Colonic mucosa (tissue), 4 donors: ENCODE data around the gene DCTD. TPM values are rescaled to one million over a fixed set of nuclear protein-coding genes. Genes with fewer than 3 reads are reported as not detected.

Experiments used
- DNase-seq: peaks from one replicate; pipeline ENCODE4 v3.0.0-alpha.2; 2020
- H3K27ac ChIP-seq: fragments of 200-600 bp; one replicate; pipeline ENCODE4 v1.8.0; 2021
- H3K27me3 ChIP-seq: fragments of 200-600 bp; one replicate; pipeline ENCODE4 v1.8.0; 2021
- H3K36me3 ChIP-seq: fragments of 200-600 bp; one replicate; pipeline ENCODE4 v1.8.0; 2021
- H3K4me1 ChIP-seq: fragments of 200-600 bp; one replicate; pipeline ENCODE4 v1.8.0; 2021; ENCODE audit warnings: mild to moderate bottlenecking
- H3K4me3 ChIP-seq: fragments of 200-600 bp; one replicate; pipeline ENCODE4 v1.8.0; 2021
- H3K9ac ChIP-seq, 2 donors: one replicate each; pipeline ENCODE4 v1.7.0; 2013; ENCODE audit warnings: control low read depth in 2 of 2, low read depth in 2 of 2, low read length in 2 of 2
- H3K9me3 ChIP-seq: fragments of 200-600 bp; one replicate; pipeline ENCODE4 v1.8.0; 2021
- intact Hi-C: fragments of 100-400 bp; cut with DNase I; formaldehyde crosslinking; loops from one replicate; pipeline ENCODE4 v1.14.1; 2022
- total RNA-seq, 2 donors: library from RNA; stranded (reverse); fragmentation: NEBNext Ultra II Directional in 1 of 2; extraction: Animal tissue kit (Norgen Biotek cat#: 25700) in 1 of 2; gene quantifications; one replicate each; pipeline ENCODE4 v1.2.1, GENCODE V29; 2021
- TF ChIP-seq, protein P1 (sequence below): fragments of 200-600 bp; IDR thresholded peaks from one replicate; pipeline ENCODE4 v1.8.0; 2022; ENCODE audit warnings: antibody characterized with exemption, mild to moderate bottlenecking
- donor health status: healthy.
- donor health status: DM: no; HTN: no; CAD: no.
- donor health status: DM: no; HTN: no; CAD: no.

DCTD gene
- total RNA-seq, 2 donors from 2014 or later = 51.4 to 54.6 TPM

DNA sequence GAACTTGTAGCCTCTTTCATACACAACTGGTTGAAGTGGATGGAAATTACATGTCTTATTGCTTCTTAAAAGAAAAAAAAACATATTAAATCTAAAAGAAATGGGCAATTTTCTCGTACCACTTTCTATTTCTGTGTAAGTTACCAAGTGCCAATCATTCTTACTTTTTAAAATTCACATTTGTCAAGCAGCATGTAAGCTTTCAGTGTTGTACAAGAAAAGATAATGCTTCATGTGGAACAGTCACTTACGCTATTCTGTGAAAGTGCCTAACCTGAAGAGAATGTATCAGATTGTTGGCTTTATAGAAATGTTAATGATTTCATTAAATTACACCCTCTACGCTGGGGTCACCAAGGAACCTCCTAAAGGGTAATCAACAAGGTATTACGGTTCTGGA, 4.4 kb upstream of the DCTD start:
- Histone ChIP-seq H3K27me3 (no peaks in the 10 kb centered on the region), H3K4me1 (no peaks in the 10 kb centered on the region), H3K9me3 (no peaks in the 10 kb centered on the region), H3K4me3 (no peak overlapping the region), H3K9ac (no peak overlapping the region), H3K27ac (no peak overlapping the region), H3K36me3 (no peaks in the 10 kb centered on the region)
- TF ChIP-seq, protein P1, sequence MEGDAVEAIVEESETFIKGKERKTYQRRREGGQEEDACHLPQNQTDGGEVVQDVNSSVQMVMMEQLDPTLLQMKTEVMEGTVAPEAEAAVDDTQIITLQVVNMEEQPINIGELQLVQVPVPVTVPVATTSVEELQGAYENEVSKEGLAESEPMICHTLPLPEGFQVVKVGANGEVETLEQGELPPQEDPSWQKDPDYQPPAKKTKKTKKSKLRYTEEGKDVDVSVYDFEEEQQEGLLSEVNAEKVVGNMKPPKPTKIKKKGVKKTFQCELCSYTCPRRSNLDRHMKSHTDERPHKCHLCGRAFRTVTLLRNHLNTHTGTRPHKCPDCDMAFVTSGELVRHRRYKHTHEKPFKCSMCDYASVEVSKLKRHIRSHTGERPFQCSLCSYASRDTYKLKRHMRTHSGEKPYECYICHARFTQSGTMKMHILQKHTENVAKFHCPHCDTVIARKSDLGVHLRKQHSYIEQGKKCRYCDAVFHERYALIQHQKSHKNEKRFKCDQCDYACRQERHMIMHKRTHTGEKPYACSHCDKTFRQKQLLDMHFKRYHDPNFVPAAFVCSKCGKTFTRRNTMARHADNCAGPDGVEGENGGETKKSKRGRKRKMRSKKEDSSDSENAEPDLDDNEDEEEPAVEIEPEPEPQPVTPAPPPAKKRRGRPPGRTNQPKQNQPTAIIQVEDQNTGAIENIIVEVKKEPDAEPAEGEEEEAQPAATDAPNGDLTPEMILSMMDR = no peak
- no peak for DNase-seq
- intact Hi-C loops = loop anchor here (10.0 kb wide), 2 partner anchors 437 to 473 kb away; no protein-coding TSS in a partner anchor

DNA sequence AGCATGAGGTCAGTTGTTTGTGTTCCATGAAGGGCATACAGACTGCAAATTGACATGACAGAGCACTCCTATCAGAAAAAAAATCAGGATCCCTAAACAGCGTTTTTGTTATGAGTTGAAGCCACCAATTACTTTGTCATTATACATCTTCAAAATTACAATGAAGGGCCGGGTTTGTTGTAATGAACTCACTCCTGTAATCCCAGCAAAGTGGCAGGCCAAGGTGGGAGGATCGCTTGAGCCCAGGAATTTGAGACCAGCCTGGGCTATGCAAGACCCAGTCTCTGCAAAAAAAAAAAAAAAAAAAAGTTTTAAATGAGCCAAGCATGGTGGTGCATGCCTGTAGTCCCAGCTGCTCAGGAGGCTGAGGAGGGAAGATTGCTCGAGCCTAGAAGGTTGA, 3.5 kb upstream of the DCTD start:
- no peaks in the 10 kb centered on the region for H3K36me3 ChIP-seq
- H3K27me3 ChIP-seq = no peaks in the 10 kb centered on the region
- H3K9me3 ChIP-seq = no peaks in the 10 kb centered on the region
- no peaks in the 10 kb centered on the region for H3K4me1 ChIP-seq
- intact Hi-C loops = loop anchor here (10.0 kb wide), 2 partner anchors 436 to 474 kb away; no protein-coding TSS in a partner anchor
- no peak overlapping the region for H3K9ac ChIP-seq
- no peak overlapping the region for H3K4me3 ChIP-seq
- TF ChIP-seq, protein P1 = no peak
- H3K27ac ChIP-seq = no peak overlapping the region
- DNase-seq = no peak

DNA sequence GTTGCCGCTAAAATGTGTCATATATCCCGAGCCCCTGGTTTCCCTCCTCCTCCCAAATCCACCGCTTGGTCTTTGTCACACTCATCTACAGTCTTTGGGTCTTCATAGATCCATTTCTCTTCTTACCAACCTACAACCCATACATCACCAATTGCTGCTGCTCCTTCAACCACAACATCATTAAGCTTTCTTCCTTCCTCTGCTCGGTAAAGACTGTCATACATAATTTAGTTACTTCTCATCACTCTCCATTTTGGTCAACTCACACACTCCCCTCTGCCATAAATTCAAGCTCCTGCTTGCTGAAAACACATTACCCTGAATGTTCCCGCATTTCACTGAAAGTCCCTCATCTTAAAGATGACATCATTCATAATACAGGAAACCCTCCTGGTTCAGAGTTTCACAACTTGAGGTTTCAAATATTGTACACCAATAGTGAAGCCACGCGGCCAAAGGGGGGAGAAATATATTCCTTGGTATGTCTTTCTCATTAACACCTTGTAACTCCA, 1.7 kb upstream of the DCTD start:
- peak overlapping the region; percentile 92 for H3K27ac ChIP-seq
- no peak overlapping the region for H3K9ac ChIP-seq
- TF ChIP-seq, protein P1 = no peak
- H3K27me3 ChIP-seq = no peaks in the 10 kb centered on the region
- H3K9me3 ChIP-seq = no peaks in the 10 kb centered on the region
- intact Hi-C loops = no loop called here
- H3K4me1 ChIP-seq = no peaks in the 10 kb centered on the region
- no peak for DNase-seq
- no peaks in the 10 kb centered on the region for H3K36me3 ChIP-seq
- H3K4me3 ChIP-seq = no peak overlapping the region

DNA sequence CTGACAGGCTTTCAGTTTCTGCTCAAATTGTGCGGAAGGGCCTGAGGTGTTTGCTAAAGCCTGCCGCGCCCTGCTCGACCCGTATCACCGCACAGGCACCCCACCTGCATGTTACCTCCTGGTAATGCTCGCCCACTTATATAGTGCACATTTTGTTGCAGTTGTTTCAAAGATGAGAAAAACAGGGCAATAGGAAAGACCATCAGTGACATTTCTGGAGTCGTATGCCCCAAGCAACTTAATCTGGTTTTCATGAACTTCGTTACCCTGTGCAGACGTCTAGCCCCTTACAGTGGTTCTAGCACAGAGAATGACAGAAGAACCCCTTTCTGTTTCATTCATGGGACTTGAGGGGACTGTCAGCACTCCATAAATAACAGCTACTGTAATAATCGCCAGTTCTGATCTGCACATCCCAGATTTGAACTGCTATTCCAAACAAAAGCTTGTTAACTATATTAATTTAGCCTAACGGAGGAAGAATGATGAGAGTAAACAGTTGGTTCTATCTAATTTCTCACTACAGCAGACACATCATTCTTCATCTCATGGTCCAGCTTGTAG, 940 bp upstream of the DCTD start:
- H3K27me3 ChIP-seq = no peaks in the 10 kb centered on the region
- H3K36me3 ChIP-seq = no peaks in the 10 kb centered on the region
- H3K4me3 ChIP-seq = peak overlapping the region; percentile 78
- no peak for DNase-seq
- H3K27ac ChIP-seq = peak overlapping the region; percentile 92
- no peaks in the 10 kb centered on the region for H3K4me1 ChIP-seq
- TF ChIP-seq, protein P1 = no peak
- intact Hi-C loops = no loop called here
- H3K9ac ChIP-seq = peak overlapping the region; percentile 88 to 93
- H3K9me3 ChIP-seq = no peaks in the 10 kb centered on the region

DNA sequence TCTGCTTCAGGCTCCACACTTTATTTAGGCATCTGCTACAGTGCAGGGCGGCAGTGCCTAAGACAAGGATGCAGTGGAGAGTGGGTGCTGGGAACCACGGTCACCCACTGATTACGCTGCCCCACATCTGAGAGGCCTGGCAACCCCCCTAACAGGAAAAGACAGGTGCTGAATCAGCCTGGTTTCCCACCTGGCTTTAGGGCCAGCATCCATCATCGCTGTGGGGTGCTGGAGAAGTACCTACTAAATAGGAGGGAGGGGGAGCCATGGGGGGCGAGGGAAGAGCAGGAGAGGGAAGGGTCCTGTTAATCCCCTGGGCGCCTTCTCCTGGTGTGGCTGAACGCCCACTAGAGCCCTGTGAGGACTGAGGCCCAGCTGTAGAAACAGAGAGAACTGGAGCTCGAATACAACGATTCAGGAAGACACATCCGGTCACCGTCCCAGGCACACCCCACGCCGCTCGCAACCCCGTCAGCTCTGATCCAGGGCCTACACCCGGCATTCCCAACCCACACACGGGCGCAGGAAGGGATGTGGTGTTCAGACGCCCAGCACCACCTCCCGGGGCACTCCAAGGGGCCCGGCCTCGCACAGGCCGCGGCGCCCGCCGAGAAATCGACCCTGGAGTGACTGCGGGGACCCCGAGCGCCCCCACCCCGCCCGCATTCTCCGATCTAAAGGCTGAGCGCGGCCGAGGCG, 554 bp downstream of the DCTD start:
- DNase-seq = peak; percentile 47
- TF ChIP-seq, protein P1 = no peak
- Histone ChIP-seq H3K27me3 (no peaks in the 10 kb centered on the region), H3K9ac (peak overlapping the region; percentile 69 to 93), H3K4me1 (no peaks in the 10 kb centered on the region), H3K9me3 (no peaks in the 10 kb centered on the region), H3K36me3 (no peaks in the 10 kb centered on the region), H3K27ac (peak overlapping the region; percentile 76), H3K4me3 (peak overlapping the region; percentile 78)
- intact Hi-C loops = no loop called here
